Caco-2 (cell line): ENCODE measurements around the gene PITPNM2. TPM values are rescaled to one million over a fixed set of nuclear protein-coding genes. Genes with fewer than 3 reads are reported as not detected.

ENCODE experiments used
- BruUV-seq: library from RNA; stranded (reverse); fragments of 400-500 nt; replicated peaks from 2 replicates; lab custom pipeline; 2021; lab: Mats Ljungman, UMichigan
- CTCF ChIA-PET: fragments of 300-600 bp; sonication (Branson Sonifier 250); formaldehyde crosslinking; loops from one replicate; lab custom pipeline; 2022; ENCODE audit warnings: antibody characterized with exemption; lab: Charles Lee
- POLR2A ChIA-PET: fragments of 300-600 bp; sonication (Branson Sonifier 250); formaldehyde crosslinking; loops from one replicate; lab custom pipeline; 2022; ENCODE audit warnings: antibody characterized with exemption; lab: Charles Lee
- DNase-seq, 2 experiments: peaks; one replicate each; pipeline versions ENCODE4 v3.0.0 to v3.0.0-alpha.2; 2020 to 2022
- H3K27me3 ChIP-seq: replicated peaks from 2 replicates; pipeline ENCODE4 v1.6.0; 2011; ENCODE audit warnings: low read length; ENCODE audit not compliant: control insufficient read depth, insufficient read depth
- H3K36me3 ChIP-seq: 2 replicates; pipeline ENCODE4 v1.5.1; 2011; ENCODE audit warnings: low read length; ENCODE audit not compliant: control insufficient read depth, insufficient read depth
- H3K4me1 ChIP-seq: fragments of 250-450 bp; sonication (Bioruptor Pico); 2 replicates; pipeline ENCODE4 v1.5.1; 2020; ENCODE audit warnings: mild to moderate bottlenecking
- H3K4me3 ChIP-seq: 2 replicates; pipeline ENCODE4 v1.5.1; 2011; ENCODE audit warnings: low read depth, mild to moderate bottlenecking, control low read depth, low read length
- H3K9me3 ChIP-seq: fragments of 250-450 bp; sonication (Bioruptor Pico); 2 replicates; pipeline ENCODE4 v1.5.1; 2020; ENCODE audit warnings: mild to moderate bottlenecking, moderate library complexity
- H3K27ac Mint-ChIP-seq: one replicate; pipeline ENCODE4 v1.8.0; 2022; ENCODE audit warnings: mixed read lengths; ENCODE audit not compliant: unreplicated experiment
- H3K27me3 Mint-ChIP-seq: one replicate; pipeline ENCODE4 v1.8.0; 2022; ENCODE audit warnings: mixed read lengths; ENCODE audit not compliant: insufficient read depth, unreplicated experiment
- H3K36me3 Mint-ChIP-seq: one replicate; pipeline ENCODE4 v1.8.0; 2022; ENCODE audit warnings: mild to moderate bottlenecking, mixed read lengths; ENCODE audit not compliant: insufficient read depth, unreplicated experiment
- H3K4me1 Mint-ChIP-seq: one replicate; pipeline ENCODE4 v1.8.0; 2022; ENCODE audit warnings: low read depth, mixed read lengths; ENCODE audit not compliant: unreplicated experiment
- H3K4me3 Mint-ChIP-seq: one replicate; pipeline ENCODE4 v1.8.0; 2022; ENCODE audit warnings: mild to moderate bottlenecking, moderate library complexity, mixed read lengths; ENCODE audit not compliant: unreplicated experiment
- H3K9me3 Mint-ChIP-seq: one replicate; pipeline ENCODE4 v1.8.0; 2022; ENCODE audit warnings: mixed read lengths; ENCODE audit not compliant: unreplicated experiment
- intact Hi-C: fragments of 100-400 bp; cut with micrococcal nuclease; formaldehyde crosslinking; loops from one replicate; pipeline ENCODE4 v1.10.0; 2022; ENCODE audit not compliant: unreplicated experiment
- total RNA-seq: library from RNA; stranded (reverse); gene quantifications from 2 replicates; pipeline ENCODE4 v1.2.3, GENCODE V29; 2022
- TF ChIP-seq, protein P1 (sequence below), 2 experiments: fragments of 200-600 bp in 1 of 2; IDR thresholded peaks; 1 replicate in 1 of 2; 2 replicates in 1 of 2; pipeline versions ENCODE4 v1.5.1 to v1.8.0; 2011 to 2022; ENCODE audit warnings: antibody characterized with exemption in 1 of 2, control low read depth in 1 of 2, inconsistent platforms in 1 of 2, low read depth in 1 of 2, low read length in 1 of 2, mild to moderate bottlenecking in 1 of 2, moderate library complexity in 1 of 2; ENCODE audit not compliant: insufficient read depth in 1 of 2, severe bottlenecking in 1 of 2, unreplicated experiment in 1 of 2

The PITPNM2 gene
- total RNA-seq, 1 experiment from 2014 or later: 10.6 TPM

DNA sequence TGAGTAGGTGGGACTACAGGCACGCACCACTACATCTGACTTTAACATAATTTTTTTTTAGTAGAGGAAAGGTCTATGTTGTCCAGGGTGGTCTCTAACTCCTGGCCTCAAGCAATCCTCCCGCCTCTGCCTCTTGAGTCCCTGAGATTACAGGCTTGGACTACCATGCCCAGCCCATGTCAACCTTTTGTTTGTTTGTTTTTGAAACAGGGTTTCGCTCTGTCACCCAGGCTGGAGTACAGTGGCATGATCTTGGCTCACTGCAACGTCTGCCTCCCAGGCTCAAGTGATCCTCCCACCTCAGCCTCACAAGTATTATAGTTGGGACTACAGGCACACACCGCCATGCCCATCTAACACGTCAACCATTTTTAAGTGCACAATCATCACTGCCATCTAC lies 29.2 kb downstream of the PITPNM2 start:
- Mint-ChIP-seq H3K4me1 (peaks cover 8% of the 10 kb centered on the region), H3K4me3 (no peak overlapping the region), H3K36me3 (no peaks in the 10 kb centered on the region), H3K27me3 (no peaks in the 10 kb centered on the region), H3K9me3 (no peaks in the 10 kb centered on the region), H3K27ac (no peak overlapping the region)
- Histone ChIP-seq H3K27me3 (no peaks in the 10 kb centered on the region), H3K36me3 (no peaks in the 10 kb centered on the region), H3K9me3 (no peaks in the 10 kb centered on the region), H3K4me3 (no peak overlapping the region), H3K4me1 (peaks cover 8% of the 10 kb centered on the region)
- BruUV-seq: no TSS peak
- ChIA-PET CTCF (no interaction called here), POLR2A (no interaction called here)
- DNase-seq: no peak
- intact Hi-C loops: no loop called here
- TF ChIP-seq, protein P1, sequence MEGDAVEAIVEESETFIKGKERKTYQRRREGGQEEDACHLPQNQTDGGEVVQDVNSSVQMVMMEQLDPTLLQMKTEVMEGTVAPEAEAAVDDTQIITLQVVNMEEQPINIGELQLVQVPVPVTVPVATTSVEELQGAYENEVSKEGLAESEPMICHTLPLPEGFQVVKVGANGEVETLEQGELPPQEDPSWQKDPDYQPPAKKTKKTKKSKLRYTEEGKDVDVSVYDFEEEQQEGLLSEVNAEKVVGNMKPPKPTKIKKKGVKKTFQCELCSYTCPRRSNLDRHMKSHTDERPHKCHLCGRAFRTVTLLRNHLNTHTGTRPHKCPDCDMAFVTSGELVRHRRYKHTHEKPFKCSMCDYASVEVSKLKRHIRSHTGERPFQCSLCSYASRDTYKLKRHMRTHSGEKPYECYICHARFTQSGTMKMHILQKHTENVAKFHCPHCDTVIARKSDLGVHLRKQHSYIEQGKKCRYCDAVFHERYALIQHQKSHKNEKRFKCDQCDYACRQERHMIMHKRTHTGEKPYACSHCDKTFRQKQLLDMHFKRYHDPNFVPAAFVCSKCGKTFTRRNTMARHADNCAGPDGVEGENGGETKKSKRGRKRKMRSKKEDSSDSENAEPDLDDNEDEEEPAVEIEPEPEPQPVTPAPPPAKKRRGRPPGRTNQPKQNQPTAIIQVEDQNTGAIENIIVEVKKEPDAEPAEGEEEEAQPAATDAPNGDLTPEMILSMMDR (IDR thresholded peaks at IDR 0.05; ENCODE audit: insufficient read depth in 1 of 2, low read depth in 1 of 2, low read length in 1 of 2, severe bottlenecking in 1 of 2, unreplicated experiment in 1 of 2): no peak

DNA sequence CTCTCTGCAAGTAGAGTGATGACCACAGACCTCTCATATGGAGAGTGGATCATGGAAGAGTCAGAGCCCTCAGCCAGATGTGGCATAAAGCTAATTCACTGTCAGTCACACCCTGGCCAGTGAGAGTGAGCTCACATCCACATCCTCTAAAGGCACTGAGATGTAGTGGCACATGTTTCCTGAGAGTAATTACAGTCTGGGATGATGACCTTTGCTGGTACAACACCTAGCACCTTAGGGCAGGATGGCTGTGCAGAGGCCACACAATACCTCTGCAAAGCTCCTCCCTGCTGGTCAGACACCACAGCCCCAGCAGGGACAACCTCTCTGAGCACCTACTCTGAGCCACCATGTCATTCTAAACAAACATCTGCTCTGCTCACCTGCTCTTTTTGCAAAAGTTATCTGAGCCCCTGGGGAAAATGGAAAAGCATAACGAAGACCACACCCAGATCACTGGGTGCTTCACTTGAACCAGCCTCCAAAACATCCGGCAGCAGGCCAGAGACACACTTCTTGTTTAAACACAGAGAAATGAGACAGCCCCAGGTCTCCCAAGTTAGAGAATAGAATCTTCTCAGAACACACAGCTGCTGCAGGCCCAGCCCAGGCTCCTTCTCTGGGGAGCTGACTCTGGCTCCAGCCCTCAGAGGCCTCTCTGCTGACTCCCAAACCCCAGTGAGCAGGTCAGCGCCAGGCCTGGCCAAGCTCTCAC lies 30.3 kb downstream of the PITPNM2 start:
- Mint-ChIP-seq H3K4me1 (no peaks in the 10 kb centered on the region), H3K9me3 (no peaks in the 10 kb centered on the region), H3K36me3 (no peaks in the 10 kb centered on the region), H3K4me3 (no peak overlapping the region), H3K27me3 (no peaks in the 10 kb centered on the region), H3K27ac (no peak overlapping the region)
- Histone ChIP-seq H3K4me1 (no peaks in the 10 kb centered on the region), H3K27me3 (no peaks in the 10 kb centered on the region), H3K9me3 (no peaks in the 10 kb centered on the region), H3K36me3 (no peaks in the 10 kb centered on the region), H3K4me3 (no peak overlapping the region)
- BruUV-seq: no TSS peak
- no peak for DNase-seq
- CTCF ChIA-PET: no interaction called here
- intact Hi-C loops: no loop called here
- POLR2A ChIA-PET: interaction anchor here (0.5 kb wide), 1 partner anchor 480 kb away, joined by 3 read pairs; no protein-coding TSS in a partner anchor
- TF ChIP-seq, protein P1 (IDR thresholded peaks at IDR 0.05; ENCODE audit: insufficient read depth in 1 of 2, low read depth in 1 of 2, low read length in 1 of 2, severe bottlenecking in 1 of 2, unreplicated experiment in 1 of 2): no peak

DNA sequence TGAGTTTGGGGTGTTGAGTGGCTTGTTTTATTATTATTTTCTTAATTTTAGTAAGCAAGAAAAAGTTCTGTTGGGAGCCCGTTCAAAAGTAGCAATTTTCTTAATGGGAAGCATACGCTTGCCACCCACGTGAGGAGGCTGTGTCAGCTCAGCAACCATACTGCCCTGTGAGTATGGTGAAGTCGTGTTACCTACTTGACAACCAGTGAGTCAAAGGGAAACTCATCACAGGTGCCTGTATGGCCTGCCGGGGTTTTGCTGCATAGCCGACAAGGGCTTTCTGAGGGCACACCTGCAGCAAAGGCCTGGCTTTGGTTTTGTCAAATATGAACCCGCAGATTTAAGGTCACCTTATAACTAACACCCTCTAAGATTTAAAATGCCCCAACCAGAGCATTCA lies 31.1 kb downstream of the PITPNM2 start:
- Mint-ChIP-seq H3K4me3 (no peak overlapping the region), H3K27ac (no peak overlapping the region), H3K4me1 (no peaks in the 10 kb centered on the region), H3K36me3 (no peaks in the 10 kb centered on the region), H3K9me3 (no peaks in the 10 kb centered on the region), H3K27me3 (no peaks in the 10 kb centered on the region)
- no peak for DNase-seq
- intact Hi-C loops: no loop called here
- no peaks in the 10 kb centered on the region for H3K4me1 ChIP-seq
- no peaks in the 10 kb centered on the region for H3K9me3 ChIP-seq
- H3K4me3 ChIP-seq: no peak overlapping the region
- H3K27me3 ChIP-seq: no peaks in the 10 kb centered on the region
- TF ChIP-seq, protein P1 (IDR thresholded peaks at IDR 0.05; ENCODE audit: insufficient read depth in 1 of 2, low read depth in 1 of 2, low read length in 1 of 2, severe bottlenecking in 1 of 2, unreplicated experiment in 1 of 2): no peak
- H3K36me3 ChIP-seq: no peaks in the 10 kb centered on the region
- no TSS peak for BruUV-seq
- ChIA-PET CTCF (no interaction called here), POLR2A (no interaction called here)
